ENCODE measurements around the gene SGCD.

Gene SGCD

GRCh38 chr5:156585999-156586398 lies 259.0 kb downstream of the SGCD start:
- H2AK5ac ChIP-seq (ENCODE audit: low read depth, low read length): no peak overlapping the region
- no peaks in the 10 kb centered on the region for H3K9me3 ChIP-seq (replicated peaks in 1 of 2; ENCODE audit: control insufficient read depth in 2 of 2, insufficient read depth in 1 of 2, low read depth in 1 of 2, low read length in 2 of 2)
- no CpG with 5 or more reads among the region's 4 CpGs for WGBS, 2 donors (ENCODE audit: extremely low coverage in 2 of 2, insufficient read length in 2 of 2, insufficient replicate concordance in 1 of 2)
- H3K36me3 ChIP-seq (replicated peaks in 1 of 2; ENCODE audit: control insufficient read depth in 2 of 2, insufficient read depth in 2 of 2, low read length in 2 of 2): no peaks in the 10 kb centered on the region
- H2BK120ac ChIP-seq (ENCODE audit: low read depth, low read length): no peak overlapping the region
- no peaks in the 10 kb centered on the region for H3K27me3 ChIP-seq (ENCODE audit: control insufficient read depth in 3 of 3, insufficient read depth in 3 of 3, low read depth in 1 of 3, low read length in 3 of 3)
- no peak overlapping the region for H3K23ac ChIP-seq (ENCODE audit: low read depth, low read length, poor library complexity)
- H4K91ac ChIP-seq (ENCODE audit: low read depth, low read length, poor library complexity): no peak overlapping the region
- no peak overlapping the region for H3K18ac ChIP-seq (ENCODE audit: low read length)
- no peak overlapping the region for H3K4me3 ChIP-seq (ENCODE audit: low read length in 2 of 2)
- no peak overlapping the region for H2AFZ ChIP-seq (ENCODE audit: low read length)
- no peak for DNase-seq (ENCODE audit: low spot score)
- peaks cover 0 to 2% of the 10 kb centered on the region in 2 donors for H3K4me1 ChIP-seq (ENCODE audit: control insufficient read depth in 2 of 2, insufficient read depth in 1 of 2, low read depth in 1 of 2, low read length in 2 of 2)
- no peaks in the 10 kb centered on the region for H3K79me1 ChIP-seq (ENCODE audit: low read depth, low read length)
- no peak overlapping the region for H3K9ac ChIP-seq (ENCODE audit: low read depth, low read length, poor library complexity)
- no peak overlapping the region for H3K14ac ChIP-seq (ENCODE audit: low read length)
- no peak overlapping the region for H3K4ac ChIP-seq (ENCODE audit: low read length)
- H2BK5ac ChIP-seq (ENCODE audit: low read length): no peak overlapping the region
- no peak overlapping the region for H3K27ac ChIP-seq (replicated peaks; ENCODE audit: low read length)
- no peak overlapping the region for H4K8ac ChIP-seq (ENCODE audit: low read depth, low read length)
- no peak overlapping the region for H3K4me2 ChIP-seq (ENCODE audit: insufficient read depth, low read length, poor library complexity, severe bottlenecking)
- no peak overlapping the region for H2BK15ac ChIP-seq (ENCODE audit: low read length)
- H2BK12ac ChIP-seq (ENCODE audit: low read length): no peak overlapping the region

- no CpG with 5 or more reads among the region's 2 CpGs for WGBS, 2 donors (ENCODE audit: extremely low coverage in 2 of 2, insufficient read length in 2 of 2, insufficient replicate concordance in 1 of 2)
- no peak overlapping the region for H2BK15ac ChIP-seq (ENCODE audit: low read length)
Observed at GRCh38 chr5:156587012-156587411, 260.0 kb downstream of the SGCD start.

GRCh38 chr5:156588306-156588705 lies 261.3 kb downstream of the SGCD start:
- Histone ChIP-seq H3K23ac (ENCODE audit: low read depth, low read length, poor library complexity) (no peak overlapping the region), H3K9ac (ENCODE audit: low read depth, low read length, poor library complexity) (no peak overlapping the region), H2AFZ (ENCODE audit: low read length) (no peak overlapping the region), H2BK12ac (ENCODE audit: low read length) (no peak overlapping the region), H3K4me1 (ENCODE audit: control insufficient read depth in 2 of 2, insufficient read depth in 1 of 2, low read depth in 1 of 2, low read length in 2 of 2) (no peaks in the 10 kb centered on the region), H3K4me2 (ENCODE audit: insufficient read depth, low read length, poor library complexity, severe bottlenecking) (no peak overlapping the region), H3K14ac (ENCODE audit: low read length) (no peak overlapping the region), H3K9me3 (replicated peaks in 1 of 2; ENCODE audit: control insufficient read depth in 2 of 2, insufficient read depth in 1 of 2, low read depth in 1 of 2, low read length in 2 of 2) (no peaks in the 10 kb centered on the region), H4K91ac (ENCODE audit: low read depth, low read length, poor library complexity) (no peak overlapping the region), H3K4me3 (ENCODE audit: low read length in 2 of 2) (no peak overlapping the region), H2AK5ac (ENCODE audit: low read depth, low read length) (no peak overlapping the region), H3K79me1 (ENCODE audit: low read depth, low read length) (no peaks in the 10 kb centered on the region), H3K36me3 (replicated peaks in 1 of 2; ENCODE audit: control insufficient read depth in 2 of 2, insufficient read depth in 2 of 2, low read length in 2 of 2) (no peaks in the 10 kb centered on the region), H2BK5ac (ENCODE audit: low read length) (no peak overlapping the region), H3K27ac (replicated peaks; ENCODE audit: low read length) (no peak overlapping the region), H3K18ac (ENCODE audit: low read length) (no peak overlapping the region), H3K27me3 (ENCODE audit: control insufficient read depth in 3 of 3, insufficient read depth in 3 of 3, low read depth in 1 of 3, low read length in 3 of 3) (no peaks in the 10 kb centered on the region), H2BK120ac (ENCODE audit: low read depth, low read length) (no peak overlapping the region), H4K8ac (ENCODE audit: low read depth, low read length) (no peak overlapping the region), H2BK15ac (ENCODE audit: low read length) (no peak overlapping the region), H3K4ac (ENCODE audit: low read length) (no peak overlapping the region)
- no peak for DNase-seq (ENCODE audit: low spot score)
- WGBS, 2 donors (ENCODE audit: extremely low coverage in 2 of 2, insufficient read length in 2 of 2, insufficient replicate concordance in 1 of 2): no CpG with 5 or more reads among the region's 2 CpGs

More at GRCh38 chr5:156587012-156587411, 260.0 kb downstream of the SGCD start:
- no peak overlapping the region for H3K4me2 ChIP-seq (ENCODE audit: insufficient read depth, low read length, poor library complexity, severe bottlenecking)
- H3K4me3 ChIP-seq (ENCODE audit: low read length in 2 of 2): no peak overlapping the region
- H2BK12ac ChIP-seq (ENCODE audit: low read length): no peak overlapping the region
- H4K8ac ChIP-seq (ENCODE audit: low read depth, low read length): no peak overlapping the region
- no peak overlapping the region for H2AK5ac ChIP-seq (ENCODE audit: low read depth, low read length)
- peaks cover 0 to 2% of the 10 kb centered on the region in 2 donors for H3K4me1 ChIP-seq (ENCODE audit: control insufficient read depth in 2 of 2, insufficient read depth in 1 of 2, low read depth in 1 of 2, low read length in 2 of 2)
- no peak overlapping the region for H3K23ac ChIP-seq (ENCODE audit: low read depth, low read length, poor library complexity)
- no peaks in the 10 kb centered on the region for H3K36me3 ChIP-seq (replicated peaks in 1 of 2; ENCODE audit: control insufficient read depth in 2 of 2, insufficient read depth in 2 of 2, low read length in 2 of 2)
- H3K79me1 ChIP-seq (ENCODE audit: low read depth, low read length): no peaks in the 10 kb centered on the region
- H2AFZ ChIP-seq (ENCODE audit: low read length): no peak overlapping the region
- H3K4ac ChIP-seq (ENCODE audit: low read length): no peak overlapping the region
- DNase-seq (ENCODE audit: low spot score): no peak
- H3K9ac ChIP-seq (ENCODE audit: low read depth, low read length, poor library complexity): no peak overlapping the region
- no peaks in the 10 kb centered on the region for H3K9me3 ChIP-seq (replicated peaks in 1 of 2; ENCODE audit: control insufficient read depth in 2 of 2, insufficient read depth in 1 of 2, low read depth in 1 of 2, low read length in 2 of 2)
- H3K14ac ChIP-seq (ENCODE audit: low read length): no peak overlapping the region
- H2BK120ac ChIP-seq (ENCODE audit: low read depth, low read length): no peak overlapping the region
- no peak overlapping the region for H2BK5ac ChIP-seq (ENCODE audit: low read length)
- H3K27me3 ChIP-seq (ENCODE audit: control insufficient read depth in 3 of 3, insufficient read depth in 3 of 3, low read depth in 1 of 3, low read length in 3 of 3): no peaks in the 10 kb centered on the region
- no peak overlapping the region for H4K91ac ChIP-seq (ENCODE audit: low read depth, low read length, poor library complexity)
- no peak overlapping the region for H3K27ac ChIP-seq (replicated peaks; ENCODE audit: low read length)
- H3K18ac ChIP-seq (ENCODE audit: low read length): no peak overlapping the region

- DNase-seq (ENCODE audit: low spot score): no peak
- Histone ChIP-seq H3K23ac (ENCODE audit: low read depth, low read length, poor library complexity) (no peak overlapping the region), H3K4me2 (ENCODE audit: insufficient read depth, low read length, poor library complexity, severe bottlenecking) (no peak overlapping the region)
Observed at GRCh38 chr5:156589104-156589945, 262.4 kb downstream of the SGCD start.

More at GRCh38 chr5:156589104-156589945, 262.4 kb downstream of the SGCD start:
- Histone ChIP-seq H2AK5ac (ENCODE audit: low read depth, low read length) (no peak overlapping the region), H3K4ac (ENCODE audit: low read length) (no peak overlapping the region), H3K9ac (ENCODE audit: low read depth, low read length, poor library complexity) (no peak overlapping the region), H2BK5ac (ENCODE audit: low read length) (no peak overlapping the region), H2BK120ac (ENCODE audit: low read depth, low read length) (no peak overlapping the region), H3K4me1 (ENCODE audit: control insufficient read depth in 2 of 2, insufficient read depth in 1 of 2, low read depth in 1 of 2, low read length in 2 of 2) (no peaks in the 10 kb centered on the region), H3K27me3 (ENCODE audit: control insufficient read depth in 3 of 3, insufficient read depth in 3 of 3, low read depth in 1 of 3, low read length in 3 of 3) (no peaks in the 10 kb centered on the region), H4K91ac (ENCODE audit: low read depth, low read length, poor library complexity) (no peak overlapping the region), H4K8ac (ENCODE audit: low read depth, low read length) (no peak overlapping the region), H3K4me3 (ENCODE audit: low read length in 2 of 2) (no peak overlapping the region), H3K9me3 (replicated peaks in 1 of 2; ENCODE audit: control insufficient read depth in 2 of 2, insufficient read depth in 1 of 2, low read depth in 1 of 2, low read length in 2 of 2) (no peaks in the 10 kb centered on the region), H3K18ac (ENCODE audit: low read length) (no peak overlapping the region), H3K14ac (ENCODE audit: low read length) (no peak overlapping the region), H3K36me3 (replicated peaks in 1 of 2; ENCODE audit: control insufficient read depth in 2 of 2, insufficient read depth in 2 of 2, low read length in 2 of 2) (no peaks in the 10 kb centered on the region), H2BK15ac (ENCODE audit: low read length) (no peak overlapping the region), H3K79me1 (ENCODE audit: low read depth, low read length) (no peaks in the 10 kb centered on the region), H2BK12ac (ENCODE audit: low read length) (no peak overlapping the region), H3K27ac (replicated peaks; ENCODE audit: low read length) (no peak overlapping the region), H2AFZ (ENCODE audit: low read length) (no peak overlapping the region)
- no CpG with 5 or more reads among the region's 4 CpGs for WGBS, 2 donors (ENCODE audit: extremely low coverage in 2 of 2, insufficient read length in 2 of 2, insufficient replicate concordance in 1 of 2)

Measured in neuronal stem cell (in vitro differentiated cells).